IPS-20b (cell line): Measurements from ENCODE around the gene STAP2.
"Not testable (repeated sequence)": the region's sequence is repeated elsewhere in the genome, so short reads cannot be mapped to it uniquely, and the experiment has no call there.

ENCODE experiments used
- H3K27ac ChIP-seq: one replicate; pipeline ENCODE4 v1.5.1; 2013; ENCODE audit warnings: low read length
- H3K27me3 ChIP-seq: 2 replicates; pipeline ENCODE4 v1.6.1; 2013; ENCODE audit warnings: mild to moderate bottlenecking, low read length, inconsistent platforms; ENCODE audit not compliant: insufficient read depth
- H3K36me3 ChIP-seq: 2 replicates; pipeline ENCODE4 v1.6.1; 2013; ENCODE audit warnings: low read depth, mild to moderate bottlenecking, inconsistent platforms, low read length, moderate library complexity; ENCODE audit not compliant: insufficient read depth
- H3K4me1 ChIP-seq: 2 replicates; pipeline ENCODE4 v1.6.1; 2013; ENCODE audit warnings: mild to moderate bottlenecking, control low read depth, inconsistent platforms, low read length, moderate library complexity; ENCODE audit not compliant: insufficient read depth
- H3K4me3 ChIP-seq: 2 replicates; pipeline ENCODE4 v1.5.1; 2013; ENCODE audit warnings: mild to moderate bottlenecking, low read length, inconsistent platforms
- H3K9ac ChIP-seq: 2 replicates; pipeline ENCODE4 v1.6.1; 2013; ENCODE audit warnings: low read depth, mild to moderate bottlenecking, inconsistent platforms, low read length, moderate library complexity
- H3K9me3 ChIP-seq: 2 replicates; pipeline ENCODE4 v1.6.1; 2013; ENCODE audit warnings: mild to moderate bottlenecking, low read depth, low read length, inconsistent platforms; ENCODE audit not compliant: insufficient read depth

The STAP2 gene

GRCh38 chr19:4350111-4350510 lies 11.5 kb upstream of the STAP2 start:
- no peak overlapping the region for H3K4me3 ChIP-seq

GRCh38 chr19:4349225-4349624 lies 10.6 kb upstream of the STAP2 start:
- H3K27ac ChIP-seq, H3K9me3 ChIP-seq, H3K4me1 ChIP-seq, H3K4me3 ChIP-seq, H3K9ac ChIP-seq, H3K27me3 ChIP-seq: not testable (repeated sequence)
- peaks cover 47% of the 10 kb centered on the region for H3K36me3 ChIP-seq

More at GRCh38 chr19:4350111-4350510, 11.5 kb upstream of the STAP2 start:
- H3K36me3 ChIP-seq, result peaks cover 53% of the 10 kb centered on the region
- no peaks in the 10 kb centered on the region for H3K9me3 ChIP-seq
- H3K27me3 ChIP-seq, result no peaks in the 10 kb centered on the region
- no peak overlapping the region for H3K27ac ChIP-seq
- H3K9ac ChIP-seq, result no peak overlapping the region
- H3K4me1 ChIP-seq, result no peaks in the 10 kb centered on the region

- Histone ChIP-seq H3K9ac (no peak overlapping the region), H3K9me3 (no peaks in the 10 kb centered on the region), H3K27ac (no peak overlapping the region), H3K4me3 (no peak overlapping the region), H3K4me1 (0 out of 2 replicates have a peak, but pooled peaks cover 3% of the 10 kb centered on the region), H3K36me3 (peaks cover 39% of the 10 kb centered on the region), H3K27me3 (no peaks in the 10 kb centered on the region)
Measured at GRCh38 chr19:4347521-4347920, 8.9 kb upstream of the STAP2 start.

GRCh38 chr19:4346020-4346383 lies 7.4 kb upstream of the STAP2 start:
- H3K9me3 ChIP-seq, result no peaks in the 10 kb centered on the region
- H3K9ac ChIP-seq, result no peak overlapping the region

GRCh38 chr19:4345342-4346019 lies 6.9 kb upstream of the STAP2 start:
- no peaks in the 10 kb centered on the region for H3K9me3 ChIP-seq
- no peak overlapping the region for H3K27ac ChIP-seq
- 0 out of 2 replicates have a peak, but pooled peaks cover 3% of the 10 kb centered on the region for H3K4me1 ChIP-seq
- no peak overlapping the region for H3K9ac ChIP-seq
- peaks cover 33% of the 10 kb centered on the region for H3K36me3 ChIP-seq
- H3K27me3 ChIP-seq, result no peaks in the 10 kb centered on the region
- no peak overlapping the region for H3K4me3 ChIP-seq

More at GRCh38 chr19:4346020-4346383, 7.4 kb upstream of the STAP2 start:
- H3K27me3 ChIP-seq, result no peaks in the 10 kb centered on the region
- peaks cover 38% of the 10 kb centered on the region for H3K36me3 ChIP-seq
- no peak overlapping the region for H3K27ac ChIP-seq
- 0 out of 2 replicates have a peak, but pooled peaks cover 3% of the 10 kb centered on the region for H3K4me1 ChIP-seq
- H3K4me3 ChIP-seq, result no peak overlapping the region

GRCh38 chr19:4343370-4344307 lies 5.0 kb upstream of the STAP2 start, which contains the start of gene MPND:
Gene MPND (plus strand): TSS chr19:4343562. CDS start chr19:4343594, 32 bp downstream.
- H3K4me1 ChIP-seq, result 0 out of 2 replicates have a peak, but pooled peaks cover 3% of the 10 kb centered on the region
- H3K27ac ChIP-seq, result peak within 1 kb of the TSS; percentile 95
- no peaks in the 10 kb centered on the region for H3K9me3 ChIP-seq
- H3K27me3 ChIP-seq, result no peaks in the 10 kb centered on the region
- peaks cover 19% of the 10 kb centered on the region for H3K36me3 ChIP-seq
- peak within 1 kb of the TSS; percentile 93 for H3K4me3 ChIP-seq
- H3K9ac ChIP-seq, result peak within 1 kb of the TSS; percentile 97

GRCh38 chr19:4342615-4343369 lies 4.2 kb upstream of the STAP2 start:
- Histone ChIP-seq H3K4me3 (peak overlapping the region; percentile 93), H3K9ac (peak overlapping the region; percentile 97), H3K4me1 (0 out of 2 replicates have a peak, but pooled peaks cover 3% of the 10 kb centered on the region), H3K27me3 (no peaks in the 10 kb centered on the region), H3K27ac (peak overlapping the region; percentile 95), H3K9me3 (no peaks in the 10 kb centered on the region), H3K36me3 (peaks cover 15% of the 10 kb centered on the region)

GRCh38 chr19:4342314-4342614 lies 3.6 kb upstream of the STAP2 start:
- peaks cover 15% of the 10 kb centered on the region for H3K36me3 ChIP-seq
- H3K9me3 ChIP-seq, result no peaks in the 10 kb centered on the region
- H3K9ac ChIP-seq, result peak overlapping the region; percentile 95
- peak overlapping the region; percentile 75 for H3K27ac ChIP-seq
- 0 out of 2 replicates have a peak, but pooled peaks cover 3% of the 10 kb centered on the region for H3K4me1 ChIP-seq
- H3K4me3 ChIP-seq, result peak overlapping the region; percentile 74
- no peaks in the 10 kb centered on the region for H3K27me3 ChIP-seq

- H3K4me1 ChIP-seq, result no peaks in the 10 kb centered on the region
- no peaks in the 10 kb centered on the region for H3K9me3 ChIP-seq
- no peaks in the 10 kb centered on the region for H3K27me3 ChIP-seq
- peak overlapping the region; percentile 62 for H3K4me3 ChIP-seq
- no peak overlapping the region for H3K27ac ChIP-seq
- H3K9ac ChIP-seq, result no peak overlapping the region
- H3K36me3 ChIP-seq, result no peaks in the 10 kb centered on the region
Measured at GRCh38 chr19:4337906-4338440, 654 bp downstream of the STAP2 start.

- Histone ChIP-seq H3K9me3 (no peaks in the 10 kb centered on the region), H3K27ac (no peak overlapping the region), H3K9ac (no peak overlapping the region), H3K4me1 (no peaks in the 10 kb centered on the region), H3K27me3 (no peaks in the 10 kb centered on the region), H3K36me3 (no peaks in the 10 kb centered on the region), H3K4me3 (no peak overlapping the region)
Measured at GRCh38 chr19:4334929-4335570, 3.6 kb downstream of the STAP2 start.

- Histone ChIP-seq H3K27ac (no peak overlapping the region), H3K9me3 (no peaks in the 10 kb centered on the region), H3K27me3 (no peaks in the 10 kb centered on the region), H3K4me1 (0 out of 2 replicates have a peak, but pooled peaks cover 2% of the 10 kb centered on the region), H3K9ac (no peak overlapping the region), H3K4me3 (no peak overlapping the region), H3K36me3 (no peaks in the 10 kb centered on the region)
Measured at GRCh38 chr19:4329858-4330257, 8.8 kb downstream of the STAP2 start.
